ENCODE measurements around the gene ANKRD11. TPM values are rescaled to one million over a fixed set of nuclear protein-coding genes. Genes with fewer than 3 reads are reported as not detected.

Gene ANKRD11
- total and polyA plus RNA-seq, 9 donors = 52.1 to 188 (median 109) TPM

DNA sequence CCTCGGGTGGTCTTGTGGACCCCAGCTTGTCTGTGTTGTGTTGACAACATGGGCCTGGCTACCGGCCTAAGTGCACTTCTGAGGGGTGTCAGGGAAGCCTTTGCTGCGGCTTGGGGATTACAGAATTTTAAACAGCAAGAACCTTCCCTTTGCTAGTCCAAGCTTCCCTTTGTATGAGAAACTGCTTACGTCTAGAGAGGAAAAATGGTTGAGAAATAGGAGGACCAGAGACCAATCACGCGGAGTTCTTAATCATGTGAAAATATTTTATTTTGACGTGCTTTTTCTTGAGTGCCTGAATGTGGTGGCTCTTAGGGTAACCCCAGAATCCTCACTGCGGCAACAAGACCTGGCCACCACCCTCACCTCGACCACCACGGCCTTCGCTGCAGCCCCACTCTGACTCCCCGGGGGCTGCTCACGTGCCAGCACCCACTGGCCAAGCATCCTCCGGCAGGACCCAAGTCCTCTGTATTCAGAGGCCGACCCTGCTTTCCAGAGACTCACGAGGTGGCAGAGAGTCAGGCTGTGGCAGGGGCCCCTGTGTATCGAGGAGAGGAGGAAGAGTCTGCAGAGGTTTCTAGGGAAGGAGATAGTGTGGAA lies 191.6 kb downstream of the ANKRD11 start:
- H3K4me3 ChIP-seq = no peak overlapping the region
- no peaks in the 10 kb centered on the region for H3K36me3 ChIP-seq
- DNase-seq = no peak
- H3K27me3 ChIP-seq = no peaks in the 10 kb centered on the region
- peak overlapping the region; percentile 67 to 85 for H3K27ac ChIP-seq
- peaks cover 58% of the 10 kb centered on the region for H3K4me1 ChIP-seq (ENCODE audit: insufficient read depth)
- 63 to 71% (median 65%) methylated on average over 17 of the region's 17 CpGs for WGBS, 3 donors
- intact Hi-C loops (cut with DNase I) = no loop called here
- H3K9me3 ChIP-seq = no peaks in the 10 kb centered on the region
- TF ChIP-seq EP300 (IDR thresholded peaks at IDR 0.05) = no peak
- TF ChIP-seq, protein P1, sequence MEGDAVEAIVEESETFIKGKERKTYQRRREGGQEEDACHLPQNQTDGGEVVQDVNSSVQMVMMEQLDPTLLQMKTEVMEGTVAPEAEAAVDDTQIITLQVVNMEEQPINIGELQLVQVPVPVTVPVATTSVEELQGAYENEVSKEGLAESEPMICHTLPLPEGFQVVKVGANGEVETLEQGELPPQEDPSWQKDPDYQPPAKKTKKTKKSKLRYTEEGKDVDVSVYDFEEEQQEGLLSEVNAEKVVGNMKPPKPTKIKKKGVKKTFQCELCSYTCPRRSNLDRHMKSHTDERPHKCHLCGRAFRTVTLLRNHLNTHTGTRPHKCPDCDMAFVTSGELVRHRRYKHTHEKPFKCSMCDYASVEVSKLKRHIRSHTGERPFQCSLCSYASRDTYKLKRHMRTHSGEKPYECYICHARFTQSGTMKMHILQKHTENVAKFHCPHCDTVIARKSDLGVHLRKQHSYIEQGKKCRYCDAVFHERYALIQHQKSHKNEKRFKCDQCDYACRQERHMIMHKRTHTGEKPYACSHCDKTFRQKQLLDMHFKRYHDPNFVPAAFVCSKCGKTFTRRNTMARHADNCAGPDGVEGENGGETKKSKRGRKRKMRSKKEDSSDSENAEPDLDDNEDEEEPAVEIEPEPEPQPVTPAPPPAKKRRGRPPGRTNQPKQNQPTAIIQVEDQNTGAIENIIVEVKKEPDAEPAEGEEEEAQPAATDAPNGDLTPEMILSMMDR (IDR thresholded peaks at IDR 0.05) = no peak

DNA sequence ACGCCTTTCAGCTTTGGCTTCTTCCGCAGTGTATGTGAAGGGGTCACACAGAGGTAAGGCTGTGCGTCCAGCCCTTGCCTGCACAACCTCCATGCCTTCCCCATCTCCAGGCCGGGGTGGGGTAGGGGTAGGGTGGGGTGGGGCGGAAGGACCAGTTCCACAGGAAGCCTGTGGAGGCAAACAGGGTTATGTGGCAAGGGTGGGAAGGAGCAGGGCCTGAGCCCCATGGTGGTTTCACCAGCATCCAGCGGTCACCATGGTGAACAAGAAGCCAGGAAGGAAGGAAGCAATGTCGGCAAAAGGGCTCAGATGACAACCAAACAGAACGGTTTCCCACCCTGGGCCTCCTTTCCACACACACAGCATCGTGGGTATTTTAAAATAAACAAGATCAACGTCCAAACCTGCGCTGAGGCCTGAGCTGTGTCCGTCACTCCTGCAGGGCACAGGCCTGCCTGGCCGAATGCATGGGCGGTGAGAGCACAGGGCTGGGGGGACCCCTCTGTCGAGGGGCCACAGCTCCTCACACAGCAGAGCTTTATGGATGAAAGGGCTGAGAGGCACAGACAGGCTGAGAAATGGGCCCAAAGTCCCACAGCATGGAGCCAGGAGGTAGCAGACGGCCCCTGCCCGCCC lies 192.3 kb downstream of the ANKRD11 start:
- no peak overlapping the region for H3K4me3 ChIP-seq
- TF ChIP-seq, protein P1 (IDR thresholded peaks at IDR 0.05) = no peak
- TF ChIP-seq EP300 (IDR thresholded peaks at IDR 0.05) (no peak), POLR2A (IDR thresholded peaks at IDR 0.05) (no peak)
- no peaks in the 10 kb centered on the region for H3K27me3 ChIP-seq
- peaks cover 62% of the 10 kb centered on the region for H3K4me1 ChIP-seq (ENCODE audit: insufficient read depth)
- WGBS, 3 donors = 85 to 88% (median 86%) methylated on average over 17 of the region's 17 CpGs
- H3K9me3 ChIP-seq = no peaks in the 10 kb centered on the region
- DNase-seq = no peak
- peak overlapping the region; percentile 67 for H3K27ac ChIP-seq
- no peaks in the 10 kb centered on the region for H3K36me3 ChIP-seq
- intact Hi-C loops (cut with DNase I) = no loop called here

DNA sequence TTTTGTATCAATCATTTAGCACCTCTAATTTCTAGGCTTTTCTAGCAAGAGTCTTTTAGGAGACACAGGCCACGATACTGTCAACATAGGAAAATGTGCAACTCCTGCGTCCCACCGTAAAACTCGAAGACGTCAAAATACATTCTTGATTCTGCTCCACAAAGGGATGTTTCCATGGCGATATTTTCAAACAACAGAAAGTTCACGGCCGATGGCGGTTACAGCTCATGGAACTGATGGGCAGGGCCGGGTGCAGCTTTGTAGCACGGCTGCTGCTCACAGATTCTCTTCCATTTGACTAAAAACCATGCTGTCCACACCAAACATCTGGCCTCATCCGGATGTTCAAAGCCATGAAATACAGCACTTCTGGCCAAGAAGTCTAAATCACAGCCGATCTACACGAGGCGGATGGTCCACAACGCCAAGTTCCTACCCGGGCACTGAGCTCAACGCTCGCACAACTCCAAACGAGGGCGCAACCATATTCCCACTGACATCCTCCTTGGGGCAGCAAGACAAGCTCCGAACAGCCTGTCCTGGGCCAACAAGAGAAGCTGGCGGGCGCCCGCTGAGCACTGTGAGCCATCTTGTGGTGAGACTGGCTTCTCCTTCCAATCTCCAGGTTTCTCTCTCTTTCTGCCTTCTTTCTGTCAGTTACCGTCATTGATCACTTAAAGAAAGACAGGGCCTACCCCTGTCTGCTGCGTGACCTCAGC lies 193.0 kb downstream of the ANKRD11 start:
- intact Hi-C loops (cut with DNase I) = no loop called here
- WGBS, 3 donors = 45 to 58% (median 49%) methylated on average over 27 of the region's 27 CpGs
- H3K4me3 ChIP-seq = no peak overlapping the region
- H3K9me3 ChIP-seq = no peaks in the 10 kb centered on the region
- no peaks in the 10 kb centered on the region for H3K27me3 ChIP-seq
- TF ChIP-seq, protein P1 (IDR thresholded peaks at IDR 0.05) = no peak
- TF ChIP-seq EP300 (IDR thresholded peaks at IDR 0.05) (no peak), POLR2A (IDR thresholded peaks at IDR 0.05) (no peak)
- peaks cover 62% of the 10 kb centered on the region for H3K4me1 ChIP-seq (ENCODE audit: insufficient read depth)
- peak; percentile 66 to 78 (median 68) for DNase-seq
- H3K27ac ChIP-seq = peak overlapping the region; percentile 67
- H3K36me3 ChIP-seq = no peaks in the 10 kb centered on the region

DNA sequence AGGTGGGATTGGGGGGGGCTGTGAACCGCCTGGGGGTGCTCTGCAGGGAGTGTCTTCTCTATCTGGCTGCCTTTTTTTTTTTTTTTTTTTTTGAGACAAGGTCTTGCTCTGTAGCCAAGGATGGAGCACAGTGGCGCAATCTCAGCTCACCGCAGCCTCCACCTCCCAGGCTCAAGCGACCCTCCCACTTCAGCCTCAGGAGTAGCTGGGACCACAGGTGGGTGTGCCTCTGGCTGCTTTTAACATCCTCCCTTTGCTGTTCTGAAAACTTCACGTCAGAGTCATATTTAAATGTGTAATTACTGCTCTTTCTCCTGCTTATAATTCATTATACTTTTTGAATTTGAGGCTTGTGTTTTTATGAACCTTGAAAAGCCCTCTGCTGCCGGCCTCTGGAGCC lies 194.4 kb downstream of the ANKRD11 start:
- H3K4me1 ChIP-seq (ENCODE audit: insufficient read depth) = peaks cover 53% of the 10 kb centered on the region
- intact Hi-C loops (cut with DNase I) = no loop called here
- no peak for DNase-seq
- H3K9me3 ChIP-seq = no peaks in the 10 kb centered on the region
- peak overlapping the region in 1 of 2 donors; percentile 67 for H3K27ac ChIP-seq
- no peak for TF ChIP-seq EP300 (IDR thresholded peaks at IDR 0.05)
- TF ChIP-seq, protein P1 (IDR thresholded peaks at IDR 0.05) = no peak
- no peak for TF ChIP-seq POLR2A (IDR thresholded peaks at IDR 0.05)
- H3K4me3 ChIP-seq = no peak overlapping the region
- WGBS, 3 donors = 57 to 71% (median 70%) methylated on average over 6 of the region's 6 CpGs
- H3K36me3 ChIP-seq = no peaks in the 10 kb centered on the region
- H3K27me3 ChIP-seq = no peaks in the 10 kb centered on the region
